GM21717 (cell line): ENCODE measurements around the gene RFTN1.

Source experiments
- ATAC-seq: cut with Tn5 transposase; IDR thresholded peaks from one replicate; pipeline ENCODE4 v1.9.1; 2021; ENCODE audit warnings: mild to moderate bottlenecking, moderate library complexity; ENCODE audit not compliant: unreplicated experiment

Gene RFTN1

GRCh38 chr3:16509721-16510619 lies 3.5 kb downstream of the RFTN1 start:
- ATAC-seq = peak; percentile 22

- no peak for ATAC-seq
Observed at GRCh38 chr3:16508591-16508995, 4.9 kb downstream of the RFTN1 start.

- ATAC-seq = no peak
Observed at GRCh38 chr3:16508243-16508578, 5.3 kb downstream of the RFTN1 start.

GRCh38 chr3:16507578-16508242 lies 5.8 kb downstream of the RFTN1 start:
- no peak for ATAC-seq

- no peak for ATAC-seq
Observed at GRCh38 chr3:16506884-16507577, 6.5 kb downstream of the RFTN1 start.

GRCh38 chr3:16506451-16506850 lies 7.0 kb downstream of the RFTN1 start:
- ATAC-seq = no peak

GRCh38 chr3:16504692-16505091 lies 8.8 kb downstream of the RFTN1 start:
- ATAC-seq = no peak

GRCh38 chr3:16504242-16504641 lies 9.3 kb downstream of the RFTN1 start:
- ATAC-seq = peak; percentile 92

- no peak for ATAC-seq
Observed at GRCh38 chr3:16503191-16503776, 10.2 kb downstream of the RFTN1 start.

GRCh38 chr3:16502347-16502908 lies 11.1 kb downstream of the RFTN1 start:
- ATAC-seq = no peak

- ATAC-seq = no peak
Observed at GRCh38 chr3:16501376-16501775, 12.1 kb downstream of the RFTN1 start.

- no peak for ATAC-seq
Observed at GRCh38 chr3:16500911-16501310, 12.6 kb downstream of the RFTN1 start.

GRCh38 chr3:16500093-16500492 lies 13.4 kb downstream of the RFTN1 start:
- no peak for ATAC-seq

GRCh38 chr3:16499351-16499750 lies 14.1 kb downstream of the RFTN1 start:
- ATAC-seq = no peak

GRCh38 chr3:16498130-16498890 lies 15.2 kb downstream of the RFTN1 start:
- no peak for ATAC-seq

GRCh38 chr3:16496408-16497222 lies 16.9 kb downstream of the RFTN1 start:
- ATAC-seq = peak; percentile 67

GRCh38 chr3:16496008-16496407 lies 17.5 kb downstream of the RFTN1 start:
- ATAC-seq = peak; percentile 51

GRCh38 chr3:16494814-16495431 lies 18.6 kb downstream of the RFTN1 start:
- no peak for ATAC-seq

GRCh38 chr3:16494094-16494493 lies 19.4 kb downstream of the RFTN1 start:
- ATAC-seq = no peak
